Measurements from ENCODE around the gene SHKBP1. TPM values are rescaled to one million over a fixed set of nuclear protein-coding genes. Genes with fewer than 3 reads are reported as not detected.

The SHKBP1 gene
- total RNA-seq, 2 experiments from 2014 or later = 49.4 to 115 TPM

- peaks cover 27% of the 10 kb centered on the region for H3K36me3 ChIP-seq (ENCODE audit: insufficient read depth, low read length)
- H3K9me2 ChIP-seq (ENCODE audit: insufficient read depth, low read length) = no peaks in the 10 kb centered on the region
- H3K79me2 ChIP-seq (ENCODE audit: insufficient read depth, low read depth, low read length) = no peaks in the 10 kb centered on the region
- ChIA-PET POLR2A (no interaction called here), CTCF (ENCODE audit: unreplicated experiment) (no interaction called here)
- no peaks in the 10 kb centered on the region for H3K9me3 ChIP-seq (ENCODE audit: low read length)
- no peak overlapping the region for H2AFZ ChIP-seq (ENCODE audit: low read length)
- no TSS peak for BruUV-seq (replicated peaks)
- H3K4me2 ChIP-seq (ENCODE audit: low read length) = no peak overlapping the region
- no peak for DNase-seq (ENCODE audit: low spot score)
- intact Hi-C loops (cut with micrococcal nuclease; ENCODE audit: unreplicated experiment) = no loop called here
- TF ChIP-seq EZH2phosphoT487 (IDR thresholded peaks at IDR 0.05; ENCODE audit: borderline replicate concordance, low read depth, low read length) = no peak
- no peak overlapping the region for H3K27ac ChIP-seq (ENCODE audit: low read depth, low read length, poor library complexity, severe bottlenecking)
- H3K4me3 ChIP-seq (ENCODE audit: low read depth, low read length, poor library complexity, severe bottlenecking) = no peak overlapping the region
- H4K20me1 ChIP-seq (ENCODE audit: insufficient read depth, low read length) = no peaks in the 10 kb centered on the region
- H3K4me1 ChIP-seq (ENCODE audit: insufficient read depth, low read length, poor library complexity, severe bottlenecking) = no peaks in the 10 kb centered on the region
These were observed 44.6 kb downstream of the SHKBP1 start for GRCh38 chr19:40621283-40621682.

GRCh38 chr19:40621966-40622772 is 45.5 kb downstream of the SHKBP1 start:
- no peak for TF ChIP-seq CTCF (conservative IDR thresholded peaks at IDR 0.05; ENCODE audit: low read length)
- TF ChIP-seq EZH2phosphoT487 (IDR thresholded peaks at IDR 0.05; ENCODE audit: borderline replicate concordance, low read depth, low read length) = no peak
- BruUV-seq (replicated peaks) = no TSS peak
- no peaks in the 10 kb centered on the region for H3K9me2 ChIP-seq (ENCODE audit: insufficient read depth, low read length)
- DNase-seq (ENCODE audit: low spot score) = no peak
- H3K9me3 ChIP-seq (ENCODE audit: low read length) = no peaks in the 10 kb centered on the region
- H3K4me1 ChIP-seq (ENCODE audit: insufficient read depth, low read length, poor library complexity, severe bottlenecking) = no peaks in the 10 kb centered on the region
- ChIA-PET CTCF (ENCODE audit: unreplicated experiment) (no interaction called here), POLR2A (no interaction called here)
- H2AFZ ChIP-seq (ENCODE audit: low read length) = no peak overlapping the region
- H3K27ac ChIP-seq (ENCODE audit: low read depth, low read length, poor library complexity, severe bottlenecking) = no peak overlapping the region
- intact Hi-C loops (cut with micrococcal nuclease; ENCODE audit: unreplicated experiment) = no loop called here
- H3K79me2 ChIP-seq (ENCODE audit: insufficient read depth, low read depth, low read length) = no peaks in the 10 kb centered on the region
- no peak overlapping the region for H3K4me3 ChIP-seq (ENCODE audit: low read depth, low read length, poor library complexity, severe bottlenecking)
- H3K4me2 ChIP-seq (ENCODE audit: low read length) = no peak overlapping the region
- H3K36me3 ChIP-seq (ENCODE audit: insufficient read depth, low read length) = peaks cover 28% of the 10 kb centered on the region
- no peaks in the 10 kb centered on the region for H4K20me1 ChIP-seq (ENCODE audit: insufficient read depth, low read length)

- BruUV-seq (replicated peaks) = no TSS peak
- no peaks in the 10 kb centered on the region for H3K9me2 ChIP-seq (ENCODE audit: insufficient read depth, low read length)
- no peaks in the 10 kb centered on the region for H4K20me1 ChIP-seq (ENCODE audit: insufficient read depth, low read length)
- H3K4me3 ChIP-seq (ENCODE audit: low read depth, low read length, poor library complexity, severe bottlenecking) = no peak overlapping the region
- H3K9me3 ChIP-seq (ENCODE audit: low read length) = no peaks in the 10 kb centered on the region
- no peaks in the 10 kb centered on the region for H3K79me2 ChIP-seq (ENCODE audit: insufficient read depth, low read depth, low read length)
- TF ChIP-seq CTCF (conservative IDR thresholded peaks at IDR 0.05; ENCODE audit: low read length) = no peak
- no peak for TF ChIP-seq EZH2phosphoT487 (IDR thresholded peaks at IDR 0.05; ENCODE audit: borderline replicate concordance, low read depth, low read length)
- ChIA-PET CTCF (ENCODE audit: unreplicated experiment) (no interaction called here), POLR2A (no interaction called here)
- peaks cover 28% of the 10 kb centered on the region for H3K36me3 ChIP-seq (ENCODE audit: insufficient read depth, low read length)
- H3K4me2 ChIP-seq (ENCODE audit: low read length) = no peak overlapping the region
- H3K4me1 ChIP-seq (ENCODE audit: insufficient read depth, low read length, poor library complexity, severe bottlenecking) = no peaks in the 10 kb centered on the region
- no peak overlapping the region for H3K27ac ChIP-seq (ENCODE audit: low read depth, low read length, poor library complexity, severe bottlenecking)
- no peak overlapping the region for H2AFZ ChIP-seq (ENCODE audit: low read length)
- DNase-seq (ENCODE audit: low spot score) = no peak
- intact Hi-C loops (cut with micrococcal nuclease; ENCODE audit: unreplicated experiment) = no loop called here
These were observed 46.1 kb downstream of the SHKBP1 start for GRCh38 chr19:40622773-40623075.
